ENCODE data around the gene SBF2. TPM values are rescaled to one million over a fixed set of nuclear protein-coding genes. Genes with fewer than 3 reads are reported as not detected.
"Not testable (repeated sequence)": the region's sequence is repeated elsewhere in the genome, so short reads cannot be mapped to it uniquely, and the experiment has no call there.

Gene SBF2
- total and polyA plus RNA-seq, 3 donors from 2014 or later = 27.8 to 52.8 (median 48.7) TPM

- intact Hi-C loops (cut with DNase I; ENCODE audit: low total_unique reads) = no loop called here
- TF ChIP-seq CTCF (IDR thresholded peaks at IDR 0.05) (no peak), POLR2A (IDR thresholded peaks at IDR 0.05) (no peak)
- peaks cover 2% of the 10 kb centered on the region for H3K4me1 ChIP-seq
- H3K27ac ChIP-seq = no peak overlapping the region
- DNase-seq = no peak
- 93 to 97% methylated on average over 7 of the region's 7 CpGs for WGBS, 2 donors
- no peaks in the 10 kb centered on the region for H3K36me3 ChIP-seq (ENCODE audit: low read depth, missing control alignments)
- H3K27me3 ChIP-seq = no peaks in the 10 kb centered on the region
- no peaks in the 10 kb centered on the region for H3K9me3 ChIP-seq
- no peak overlapping the region for H3K4me3 ChIP-seq
These were observed 346.7 kb downstream of the SBF2 start for GRCh38 chr11:9947231-9947864.

GRCh38 chr11:9945680-9946079 lies 348.3 kb downstream of the SBF2 start:
- H3K27ac ChIP-seq; intact Hi-C loops (cut with DNase I; ENCODE audit: low total_unique reads); H3K36me3 ChIP-seq (ENCODE audit: low read depth, missing control alignments); H3K4me3 ChIP-seq; H3K9me3 ChIP-seq; H3K27me3 ChIP-seq; DNase-seq; H3K4me1 ChIP-seq: not testable (repeated sequence)
- 95 to 96% methylated on average over 1 of the region's 1 CpG for WGBS, 2 donors

- Histone ChIP-seq H3K4me3 (no peak overlapping the region), H3K27ac (no peak overlapping the region), H3K27me3 (no peaks in the 10 kb centered on the region), H3K9me3 (no peaks in the 10 kb centered on the region), H3K36me3 (ENCODE audit: low read depth, missing control alignments) (no peaks in the 10 kb centered on the region), H3K4me1 (no peaks in the 10 kb centered on the region)
- TF ChIP-seq CTCF (IDR thresholded peaks at IDR 0.05) = no peak
- no peak for TF ChIP-seq POLR2A (IDR thresholded peaks at IDR 0.05)
- WGBS, 2 donors = 88 to 92% methylated on average over 3 of the region's 3 CpGs
- DNase-seq = no peak
- intact Hi-C loops (cut with DNase I; ENCODE audit: low total_unique reads) = no loop called here
These were observed 350.5 kb downstream of the SBF2 start for GRCh38 chr11:9943386-9944110.

GRCh38 chr11:9941991-9942390 lies 352.0 kb downstream of the SBF2 start:
- WGBS, 2 donors = 93 to 99% methylated on average over 5 of the region's 5 CpGs
- no peak overlapping the region for H3K4me3 ChIP-seq
- H3K27ac ChIP-seq = no peak overlapping the region
- H3K36me3 ChIP-seq (ENCODE audit: low read depth, missing control alignments) = no peaks in the 10 kb centered on the region
- no peaks in the 10 kb centered on the region for H3K27me3 ChIP-seq
- no peak for TF ChIP-seq POLR2A (IDR thresholded peaks at IDR 0.05)
- TF ChIP-seq CTCF (IDR thresholded peaks at IDR 0.05) = no peak
- H3K4me1 ChIP-seq = no peaks in the 10 kb centered on the region
- intact Hi-C loops (cut with DNase I; ENCODE audit: low total_unique reads) = no loop called here
- no peak for DNase-seq
- H3K9me3 ChIP-seq = no peaks in the 10 kb centered on the region

GRCh38 chr11:9939150-9939549 lies 354.9 kb downstream of the SBF2 start:
- H3K9me3 ChIP-seq; H3K4me3 ChIP-seq; H3K4me1 ChIP-seq; DNase-seq; H3K27ac ChIP-seq; H3K27me3 ChIP-seq; intact Hi-C loops (cut with DNase I; ENCODE audit: low total_unique reads); H3K36me3 ChIP-seq (ENCODE audit: low read depth, missing control alignments): not testable (repeated sequence)
- WGBS, 2 donors = 93 to 95% methylated on average over 10 to 11 of the region's 11 CpGs

- DNase-seq = no peak
- intact Hi-C loops (cut with DNase I; ENCODE audit: low total_unique reads) = no loop called here
- Histone ChIP-seq H3K4me3 (no peak overlapping the region), H3K27me3 (no peaks in the 10 kb centered on the region), H3K4me1 (no peaks in the 10 kb centered on the region), H3K9me3 (no peaks in the 10 kb centered on the region), H3K36me3 (ENCODE audit: low read depth, missing control alignments) (no peaks in the 10 kb centered on the region), H3K27ac (no peak overlapping the region)
- TF ChIP-seq CTCF (IDR thresholded peaks at IDR 0.05) (no peak), POLR2A (IDR thresholded peaks at IDR 0.05) (no peak)
These were observed 357.3 kb downstream of the SBF2 start for GRCh38 chr11:9936754-9937153.

GRCh38 chr11:9932843-9933242 lies 361.2 kb downstream of the SBF2 start:
- H3K4me1 ChIP-seq; H3K4me3 ChIP-seq; H3K27ac ChIP-seq; H3K36me3 ChIP-seq (ENCODE audit: low read depth, missing control alignments); H3K9me3 ChIP-seq; intact Hi-C loops (cut with DNase I; ENCODE audit: low total_unique reads); H3K27me3 ChIP-seq; DNase-seq: not testable (repeated sequence)
- WGBS, 2 donors = 91 to 98% methylated on average over 2 of the region's 2 CpGs

- H3K4me1 ChIP-seq; H3K4me3 ChIP-seq; H3K36me3 ChIP-seq (ENCODE audit: low read depth, missing control alignments); DNase-seq; H3K27me3 ChIP-seq; intact Hi-C loops (cut with DNase I; ENCODE audit: low total_unique reads); H3K9me3 ChIP-seq; H3K27ac ChIP-seq: not testable (repeated sequence)
- WGBS, 2 donors = 87 to 90% methylated on average over 12 to 14 of the region's 14 CpGs
These were observed 363.3 kb downstream of the SBF2 start for GRCh38 chr11:9930562-9931331.
